HG02763 (cell line): Measurements from ENCODE around the gene RPS17.
A peak's percentile ranks its signal among the peaks of the same experiment; 100 is the strongest.

Experiments used
- ATAC-seq: cut with Tn5 transposase; IDR thresholded peaks from one replicate; pipeline ENCODE4 v1.9.1; 2021; ENCODE audit warnings: mild to moderate bottlenecking, moderate library complexity; ENCODE audit not compliant: unreplicated experiment

Gene RPS17

GRCh38 chr15:82540055-82540983, at the start of gene RPS17:
RPS17 (minus strand) TSS chr15:82540457; CDS start chr15:82540428, 29 bp downstream.
- peak; percentile 90 for ATAC-seq

GRCh38 chr15:82587805-82588204, 47.5 kb upstream of the RPS17 start:
- no peak for ATAC-seq

GRCh38 chr15:82585072-82585471, 44.8 kb upstream of the RPS17 start:
- ATAC-seq, result no peak

DNA sequence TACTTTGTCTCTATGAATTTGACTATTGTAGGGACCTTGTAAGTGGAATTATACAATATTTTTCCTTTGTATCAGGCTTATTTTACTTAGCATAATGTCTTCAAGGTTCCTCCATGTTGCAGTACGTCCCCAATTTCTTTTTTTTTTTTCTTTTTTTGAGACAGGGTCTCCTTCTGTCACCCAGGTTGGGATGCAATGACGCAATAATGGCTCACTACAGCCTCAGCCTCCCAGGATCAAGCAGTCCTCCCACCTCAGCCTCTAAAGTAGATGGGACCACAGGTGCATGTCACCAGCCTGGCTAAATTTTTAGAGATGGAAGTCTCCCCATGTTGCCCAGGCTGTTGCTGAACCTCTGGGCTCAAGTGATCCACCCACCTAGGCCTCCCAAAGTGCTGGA, 40.5 kb upstream of the RPS17 start:
- no peak for ATAC-seq

DNA sequence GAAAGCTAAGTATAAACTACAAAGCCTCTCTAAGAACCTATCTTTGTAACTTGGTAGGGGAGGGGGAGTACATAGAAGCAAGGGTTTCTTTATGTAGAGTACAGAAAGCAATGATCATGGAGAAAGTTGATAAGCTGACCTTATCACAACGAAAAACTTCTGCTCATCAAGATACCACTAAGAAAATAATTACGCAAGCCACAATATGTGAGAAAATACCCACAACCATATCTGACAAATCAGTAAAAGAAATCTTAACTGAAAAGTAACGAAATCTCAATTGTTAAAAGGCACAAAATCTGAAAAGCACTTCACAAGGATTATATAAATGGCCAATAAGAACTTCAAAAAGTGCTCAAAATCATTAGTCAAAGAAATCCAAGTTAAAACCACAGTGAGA, 35.1 kb upstream of the RPS17 start:
- ATAC-seq, result no peak

- ATAC-seq, result no peak
Measured at GRCh38 chr15:82572986-82573385, 32.7 kb upstream of the RPS17 start.

DNA sequence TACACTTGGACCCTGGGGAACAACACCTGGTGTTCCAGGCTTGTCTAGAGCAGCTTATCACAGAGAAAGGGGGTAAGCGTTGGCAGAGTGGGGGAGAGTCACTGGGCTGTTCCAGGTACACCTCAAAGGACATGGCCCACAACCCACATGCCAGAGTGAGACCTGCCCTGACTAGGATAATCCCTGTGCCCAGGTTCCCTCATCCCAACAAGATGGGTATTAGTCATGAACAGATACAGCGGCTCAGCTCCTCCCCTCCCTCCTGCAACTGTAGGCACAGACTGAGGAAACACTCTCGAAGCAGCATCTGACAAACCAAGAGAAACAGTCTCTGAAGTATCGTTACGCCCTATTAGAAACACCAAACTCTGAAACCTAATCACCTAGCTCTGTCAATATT, 32.1 kb upstream of the RPS17 start:
- no peak for ATAC-seq

DNA sequence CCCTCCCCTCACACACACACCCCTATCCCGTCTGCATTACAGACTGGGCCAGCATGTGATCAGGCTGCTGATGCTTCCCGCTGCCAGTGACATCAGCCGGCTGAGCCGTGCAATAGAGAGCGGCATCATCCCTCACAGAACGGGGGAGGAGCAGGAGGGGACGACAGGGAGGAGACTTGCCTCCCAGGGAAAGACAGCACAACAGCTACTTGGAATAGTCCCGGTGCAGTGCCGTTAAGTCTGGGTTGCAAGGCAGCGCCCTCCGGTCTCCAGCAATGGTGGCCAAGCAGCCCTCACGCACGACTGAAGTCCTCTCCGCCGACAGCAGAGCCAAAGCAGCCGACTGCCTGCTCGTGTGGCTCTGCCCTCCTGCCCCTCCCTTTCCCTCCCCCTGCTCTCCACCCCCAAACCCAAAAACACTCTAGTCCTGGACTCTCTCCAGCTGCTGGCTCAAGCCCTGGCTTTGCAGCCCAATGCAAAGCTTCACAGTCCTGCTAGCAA, 31.5 kb upstream of the RPS17 start:
- no peak for ATAC-seq

DNA sequence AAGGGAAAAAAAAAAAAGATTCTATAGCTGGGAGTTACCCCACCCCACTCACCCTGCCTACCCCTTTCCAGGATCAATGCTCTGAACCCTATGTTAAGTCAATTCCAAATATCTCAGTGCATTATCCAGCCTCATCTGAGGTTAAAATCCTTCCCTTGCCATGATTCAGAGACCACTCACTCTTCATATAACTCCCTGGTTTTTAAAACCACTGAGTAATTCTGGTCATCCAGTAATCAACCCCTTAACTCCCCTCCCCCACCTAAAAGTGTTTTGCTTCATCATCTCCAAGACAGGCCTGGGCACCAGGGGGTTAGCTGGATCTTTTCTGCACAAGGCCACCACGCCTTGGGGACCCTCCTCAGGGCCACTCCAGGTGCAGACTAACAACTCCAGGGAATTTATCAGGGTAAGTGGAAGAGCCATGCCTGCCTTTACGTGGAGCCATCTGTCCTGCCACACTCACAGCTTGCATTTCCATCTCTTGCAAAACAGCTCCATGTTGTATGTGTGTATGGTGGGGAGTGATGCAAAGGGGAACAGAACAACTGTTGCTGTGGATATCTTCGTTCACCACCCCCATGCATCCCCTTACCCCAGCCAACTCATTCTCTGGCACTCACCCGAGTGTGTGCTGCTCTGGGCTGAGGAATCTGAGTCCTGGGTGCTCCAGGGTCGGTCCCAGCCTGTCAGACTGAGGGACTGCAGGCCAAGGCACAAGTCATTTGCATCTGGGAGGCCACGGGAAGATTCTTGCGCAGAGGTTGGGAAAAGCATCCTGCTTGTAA, 30.7 kb upstream of the RPS17 start:
- no peak for ATAC-seq

DNA sequence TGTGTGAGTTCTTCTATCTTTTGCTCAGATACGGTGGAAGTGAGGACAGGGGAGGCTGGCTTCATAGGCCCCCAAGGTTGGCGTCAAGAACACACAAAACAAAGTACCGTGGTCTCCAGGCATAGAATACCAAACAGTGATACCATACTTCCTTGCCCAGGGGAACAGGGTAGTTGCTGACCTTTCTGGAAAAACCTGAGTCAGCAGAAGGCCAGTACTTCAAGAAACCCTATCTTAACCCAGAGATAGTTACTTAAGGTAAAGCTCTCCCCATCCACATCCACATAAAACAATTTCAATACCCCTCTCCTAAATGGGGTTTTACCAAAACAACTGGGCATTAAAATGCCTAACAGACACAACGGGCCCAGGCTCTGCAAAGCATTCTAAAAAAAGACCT, 29.6 kb upstream of the RPS17 start:
- no peak for ATAC-seq

GRCh38 chr15:82568986-82569385, 28.7 kb upstream of the RPS17 start:
- no peak for ATAC-seq

DNA sequence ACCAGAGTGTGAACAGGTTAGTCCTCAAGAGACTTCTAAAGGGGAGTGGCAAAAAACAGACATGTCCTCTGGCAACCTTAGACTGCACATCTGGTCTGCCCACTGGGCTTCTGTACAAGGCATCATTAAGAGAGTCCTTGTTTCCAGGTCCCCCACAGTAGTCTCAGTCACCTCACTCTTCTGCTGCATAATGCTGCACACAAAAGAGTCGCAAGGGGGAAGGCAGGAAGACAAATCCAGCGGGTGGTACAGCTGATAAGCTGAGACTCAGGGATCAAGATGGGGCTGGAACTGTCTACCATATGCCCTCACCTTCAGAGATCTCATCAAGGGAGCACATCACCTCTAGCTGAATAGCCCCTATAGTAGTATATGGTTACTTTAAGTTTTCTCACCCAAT, 27.4 kb upstream of the RPS17 start:
- no peak for ATAC-seq

GRCh38 chr15:82566690-82567089, 26.4 kb upstream of the RPS17 start:
- ATAC-seq, result no peak

DNA sequence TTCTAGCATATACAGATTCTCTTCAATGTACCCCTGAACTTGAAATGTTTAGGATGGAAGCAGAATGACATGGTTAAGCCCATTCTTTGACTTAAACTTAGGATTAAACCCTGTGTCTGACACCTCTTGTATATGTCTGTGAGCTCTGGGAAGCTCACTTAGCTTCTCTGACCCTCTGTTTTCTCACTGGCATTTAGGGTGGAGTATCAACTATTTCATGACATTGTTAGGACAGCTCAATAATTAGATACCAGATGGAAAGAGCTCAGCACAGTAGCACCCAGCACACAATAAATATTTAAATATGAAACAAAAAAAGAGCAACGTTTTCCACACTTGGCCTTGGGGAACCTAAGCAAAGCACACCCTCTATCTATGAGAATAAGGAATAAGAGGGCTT, 18.2 kb upstream of the RPS17 start:
- ATAC-seq, result no peak

GRCh38 chr15:82556315-82557035, 16.2 kb upstream of the RPS17 start:
- ATAC-seq, result no peak

- no peak for ATAC-seq
Measured at GRCh38 chr15:82554849-82555248, 14.6 kb upstream of the RPS17 start.

DNA sequence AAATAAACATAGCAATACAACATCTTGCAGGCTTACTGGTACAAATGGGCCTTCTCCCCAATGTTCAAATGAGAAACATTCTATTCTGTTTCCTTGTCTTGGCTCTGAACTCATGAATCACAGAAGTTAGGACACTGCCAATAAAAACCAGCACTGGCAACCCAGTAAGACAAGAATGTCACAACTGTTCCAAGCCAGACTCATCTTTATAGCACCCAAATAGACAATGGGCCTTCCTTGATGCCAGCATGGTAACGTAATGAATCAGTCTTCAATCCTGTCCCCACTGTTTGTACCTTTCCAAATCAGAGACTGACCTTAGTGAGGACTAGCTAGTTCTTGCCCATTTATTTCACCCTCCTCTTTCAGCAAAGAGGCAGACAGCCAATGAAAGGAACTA, 14.1 kb upstream of the RPS17 start:
- no peak for ATAC-seq

- no peak for ATAC-seq
Measured at GRCh38 chr15:82553846-82554245, 13.6 kb upstream of the RPS17 start.

DNA sequence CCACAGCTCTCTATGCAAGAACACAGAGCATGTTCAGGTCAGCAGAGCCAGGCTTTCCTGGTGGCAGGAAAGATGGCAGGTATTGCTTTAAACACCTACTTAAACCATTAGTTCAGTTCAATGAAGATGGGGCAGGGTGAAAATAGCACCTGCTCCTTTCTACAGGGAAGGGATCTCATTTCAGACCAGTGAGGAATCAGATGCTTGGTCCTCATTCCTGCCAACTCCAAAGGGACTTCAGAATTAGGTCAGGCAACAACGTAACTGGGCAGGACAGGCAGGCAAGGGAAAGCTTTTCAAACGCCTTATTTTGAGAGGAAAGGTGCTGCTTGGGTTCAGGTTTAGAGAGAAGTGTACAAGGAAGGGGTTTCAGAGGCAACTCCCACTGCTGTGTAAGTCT, 12.6 kb upstream of the RPS17 start:
- no peak for ATAC-seq

DNA sequence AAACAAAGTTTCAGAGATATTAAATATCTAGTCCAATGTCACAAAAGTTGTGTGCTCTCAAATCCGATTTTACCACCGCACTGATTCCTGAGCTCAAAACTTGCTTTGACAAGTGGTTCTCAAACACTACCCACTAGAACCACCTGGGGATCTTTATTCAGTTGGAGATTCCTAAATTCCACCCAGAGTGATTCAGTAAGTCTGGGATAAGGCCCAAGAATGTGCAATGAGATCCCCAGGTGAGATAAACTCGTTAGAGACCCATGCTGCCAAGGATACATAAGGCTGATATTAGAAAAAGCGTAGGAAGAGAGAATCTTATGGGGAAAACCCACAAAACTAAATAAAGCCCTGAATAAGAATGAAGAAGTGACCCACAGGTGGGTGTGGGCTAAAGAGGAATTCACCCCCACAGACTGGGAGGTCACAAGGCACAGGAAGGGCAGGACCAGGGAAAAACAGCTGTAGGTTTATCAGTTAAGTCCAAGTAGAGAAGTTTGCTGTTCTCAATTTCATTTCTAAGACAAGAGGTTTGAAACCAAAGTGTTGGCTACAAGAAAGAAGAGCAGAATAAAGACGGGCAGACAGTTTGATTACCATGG, 11.5 kb upstream of the RPS17 start:
- ATAC-seq, result peak; percentile 61

DNA sequence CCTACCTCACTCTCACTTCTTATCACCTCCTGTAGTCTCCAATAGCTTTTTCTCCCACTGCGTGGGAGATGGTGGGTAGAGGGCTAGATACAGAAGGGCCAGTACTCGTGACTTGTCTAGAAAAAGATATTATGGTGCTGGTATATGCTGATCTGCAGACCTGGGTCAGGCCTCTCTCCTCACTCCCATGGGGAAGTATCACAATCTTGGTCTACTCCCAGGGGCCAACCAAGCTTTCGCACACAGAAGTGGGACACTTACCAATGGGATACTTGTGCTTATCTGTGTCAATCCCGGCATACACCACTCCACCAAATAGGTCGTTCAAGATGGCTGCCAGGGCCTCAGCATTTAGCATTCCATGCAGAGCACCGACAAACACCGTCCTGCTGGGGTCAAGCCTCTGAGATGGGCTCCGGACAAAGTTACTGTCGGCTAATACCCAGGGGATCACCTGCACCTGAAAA, 9.0 kb upstream of the RPS17 start:
- no peak for ATAC-seq
